ENCODE data around the gene GNA15.
A peak's percentile ranks its signal among the peaks of the same experiment; 100 is the strongest.

GNA15 gene

DNA sequence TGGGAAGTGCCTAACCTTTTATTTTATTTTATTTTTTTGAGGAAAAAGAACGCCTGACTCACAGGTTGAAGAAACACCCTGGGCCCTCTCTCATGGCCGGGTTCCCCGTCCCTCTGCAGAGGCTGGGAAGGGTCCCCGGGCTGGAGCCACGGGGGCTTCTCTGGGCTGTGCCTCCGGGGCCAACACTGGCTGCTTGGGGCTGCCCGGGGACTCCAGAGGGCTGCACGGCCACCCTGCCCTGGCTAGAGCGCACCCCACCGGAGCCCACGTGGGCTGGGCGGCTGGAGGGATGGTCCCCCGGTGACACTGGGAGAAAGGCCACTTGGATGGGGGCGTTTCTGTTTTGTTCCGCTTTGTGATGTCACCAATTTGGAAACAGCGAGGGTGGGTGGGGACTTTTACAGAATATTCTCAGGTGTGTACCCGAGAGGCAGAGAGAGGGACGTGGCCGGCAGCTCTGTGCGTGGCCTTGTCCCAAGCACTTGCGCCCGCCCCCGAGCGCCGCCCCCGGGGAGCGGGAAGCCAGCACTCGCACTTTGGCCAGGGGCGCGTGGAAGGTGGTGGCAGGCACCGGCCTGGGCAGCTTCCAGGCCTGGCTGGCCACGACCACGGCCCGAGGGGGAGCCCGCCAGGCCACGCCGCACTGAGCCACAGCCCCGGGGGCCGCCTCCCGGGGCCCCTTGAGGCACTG lies 13.9 kb upstream of the GNA15 start:
- DNase-seq = no peak

DNA sequence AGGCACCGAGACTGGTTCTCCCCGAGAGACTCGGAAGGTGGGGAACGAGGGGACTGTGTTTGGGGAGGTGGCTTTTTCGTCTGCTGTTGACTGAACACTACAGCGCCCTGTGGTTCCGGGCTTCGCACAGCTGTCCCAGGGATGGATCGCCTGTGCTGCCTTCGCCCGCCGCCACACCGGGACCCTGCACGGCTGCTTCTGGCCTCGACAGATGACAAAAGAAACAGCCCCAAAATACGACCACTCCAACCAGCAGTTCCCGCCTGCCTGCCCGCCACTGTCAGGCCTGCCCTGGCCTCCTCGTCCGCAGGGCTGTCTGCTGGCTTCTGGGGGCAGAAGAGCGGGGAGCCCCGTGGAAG lies 13.3 kb upstream of the GNA15 start:
- DNase-seq = no peak

- DNase-seq = no peak
Measured at GRCh38 chr19:3123088-3123721, 12.6 kb upstream of the GNA15 start.

- DNase-seq = no peak
Measured at GRCh38 chr19:3123956-3124355, 11.9 kb upstream of the GNA15 start.

DNA sequence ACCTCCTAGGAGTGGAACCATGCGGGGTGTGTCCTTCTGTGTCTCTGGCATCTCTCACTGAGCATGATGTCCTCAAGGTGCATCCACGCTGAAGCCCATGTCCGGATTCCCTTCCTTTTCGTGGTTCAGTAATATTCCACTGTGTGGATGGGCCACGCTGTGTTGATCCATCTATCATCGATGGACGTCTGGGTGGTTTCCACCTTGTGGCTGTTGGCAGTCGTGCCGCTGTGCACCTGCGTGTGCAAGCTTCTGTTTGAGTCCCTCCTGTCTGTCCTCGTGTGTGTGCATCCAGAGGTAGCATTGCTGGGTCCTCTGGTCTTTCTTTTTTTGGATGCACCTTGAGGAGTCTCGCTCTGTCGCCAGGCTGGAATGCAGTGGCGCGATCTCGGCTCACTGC lies 11.2 kb upstream of the GNA15 start:
- no peak for DNase-seq

DNA sequence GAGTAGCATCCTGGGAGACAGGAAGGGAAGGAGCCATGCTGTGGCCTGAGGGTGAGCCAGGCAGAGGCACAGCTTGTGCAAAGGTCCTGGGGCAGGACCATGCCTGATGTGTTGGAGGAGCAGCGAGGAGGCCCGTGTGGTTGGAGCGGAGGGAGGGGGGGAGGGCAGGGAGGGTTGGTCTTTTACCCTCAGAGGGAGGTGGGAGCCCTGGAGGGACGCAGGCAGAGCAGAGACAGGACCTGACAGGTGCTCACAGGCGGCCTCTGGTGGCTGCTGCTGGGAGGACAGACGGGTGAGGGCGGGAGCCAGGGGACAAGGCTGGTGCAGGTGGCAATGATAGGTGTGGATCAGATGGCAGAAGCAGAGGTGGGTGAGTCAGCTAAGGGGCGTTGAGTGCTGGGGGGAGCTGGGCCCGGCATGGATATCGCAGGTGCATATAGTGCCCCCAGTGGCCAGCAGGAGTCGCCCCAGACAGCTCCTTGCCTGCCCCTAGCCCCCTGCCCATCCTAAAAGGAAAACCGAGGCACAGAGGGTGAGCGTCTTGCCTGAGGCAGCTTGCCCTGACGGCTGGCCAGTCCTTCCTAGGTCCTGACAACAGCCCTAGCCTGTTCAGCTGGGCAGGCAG lies 9.8 kb upstream of the GNA15 start:
- no peak for DNase-seq

DNA sequence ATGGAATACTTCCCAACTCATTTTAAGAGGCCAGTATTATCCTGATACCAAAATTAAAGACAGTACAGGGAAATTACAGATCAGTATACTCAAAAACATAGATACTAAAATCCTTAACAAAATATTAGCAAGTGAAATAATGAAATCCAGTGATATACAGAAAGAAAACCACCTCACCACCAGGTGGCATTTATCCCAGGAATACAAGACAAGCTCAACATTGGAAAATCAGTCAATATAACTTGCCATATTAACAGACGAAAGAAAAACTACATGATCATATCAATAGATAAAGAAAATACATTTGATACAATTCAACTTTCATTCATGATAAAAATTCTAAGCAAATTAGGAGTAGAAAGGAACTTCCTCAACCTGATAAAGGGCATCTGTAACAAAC lies 6.7 kb upstream of the GNA15 start:
- DNase-seq = peak; percentile 58

- no peak for DNase-seq
Measured at GRCh38 chr19:3131168-3131567, 4.7 kb upstream of the GNA15 start.

GRCh38 chr19:3132971-3133792 lies 2.7 kb upstream of the GNA15 start:
- no peak for DNase-seq

- no peak for DNase-seq
Measured at GRCh38 chr19:3133793-3134116, 2.1 kb upstream of the GNA15 start.

DNA sequence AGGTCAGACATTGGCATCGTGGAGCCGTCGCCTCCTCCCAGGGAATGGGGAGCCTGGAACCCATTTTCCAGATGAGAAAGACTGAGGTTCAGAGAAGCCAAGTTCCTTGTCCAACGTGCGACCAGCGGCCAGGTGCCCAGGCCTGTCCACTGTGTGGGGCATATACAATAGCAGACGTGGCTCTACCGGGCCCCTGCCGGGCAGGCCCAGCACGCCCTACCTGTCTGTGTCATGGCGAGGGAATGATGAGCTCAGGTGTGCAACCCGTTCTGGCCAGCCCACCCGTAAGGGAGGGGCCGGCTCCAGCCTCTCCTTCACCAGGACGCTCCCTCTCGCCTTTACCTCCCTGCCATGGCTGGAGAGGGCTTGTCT lies 837 bp downstream of the GNA15 start:
- DNase-seq = no peak

- DNase-seq = no peak
Measured at GRCh38 chr19:3137119-3137518, 1.3 kb downstream of the GNA15 start.

GRCh38 chr19:3138268-3138667 lies 2.4 kb downstream of the GNA15 start:
- no peak for DNase-seq

- no peak for DNase-seq
Measured at GRCh38 chr19:3140667-3141038, 4.8 kb downstream of the GNA15 start.

- peak; percentile 95 for DNase-seq
Measured at GRCh38 chr19:3142292-3142670, 6.4 kb downstream of the GNA15 start.

GRCh38 chr19:3142781-3143337 lies 7.0 kb downstream of the GNA15 start:
- no peak for DNase-seq

DNA sequence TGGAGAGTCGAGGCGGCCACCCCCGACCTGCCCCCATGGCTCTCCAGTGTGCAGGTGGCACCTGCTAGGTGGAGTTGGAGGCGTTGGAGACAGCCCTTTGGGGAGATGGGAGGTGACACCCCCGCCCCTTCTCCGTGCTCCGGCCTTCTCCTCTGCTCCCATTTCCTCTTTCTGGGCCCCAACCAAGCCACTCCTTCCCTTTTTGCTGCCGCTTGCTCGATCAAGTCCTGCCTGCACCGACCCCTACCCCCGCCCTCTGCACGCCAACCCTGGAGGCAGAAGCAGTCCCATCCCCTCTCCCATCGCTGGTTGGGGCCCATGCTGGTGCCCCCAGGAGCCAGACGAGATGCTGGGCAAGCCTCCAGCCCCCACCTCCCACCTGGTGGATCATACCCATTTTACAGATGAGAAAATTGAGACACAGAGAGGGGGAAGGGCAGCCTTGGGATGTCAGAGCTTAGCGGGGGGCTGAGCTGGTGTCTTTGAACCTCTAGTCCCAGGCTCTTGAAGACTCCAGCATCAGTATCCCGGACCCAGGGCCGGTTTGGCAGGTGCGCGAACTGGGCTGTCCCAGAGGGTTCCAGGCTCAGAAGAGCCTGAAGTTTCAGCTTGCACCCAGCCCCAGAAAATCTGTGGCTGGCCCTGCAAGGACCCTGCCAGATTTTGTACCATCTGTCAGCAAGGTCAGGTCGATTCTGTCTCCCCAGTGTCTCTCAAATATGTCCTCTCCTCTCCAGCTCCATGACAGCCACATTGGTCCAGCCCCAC lies 10.3 kb downstream of the GNA15 start:
- DNase-seq = no peak

GRCh38 chr19:3146677-3147100 lies 10.9 kb downstream of the GNA15 start:
- DNase-seq = no peak

- no peak for DNase-seq
Measured at GRCh38 chr19:3148503-3148902, 12.7 kb downstream of the GNA15 start.

- DNase-seq = no peak
Measured at GRCh38 chr19:3149089-3149488, 13.3 kb downstream of the GNA15 start.

- DNase-seq = no peak
Measured at GRCh38 chr19:3149526-3150505, 14.0 kb downstream of the GNA15 start.
